ENCODE data around the gene NR1I3. TPM values are rescaled to one million over a fixed set of nuclear protein-coding genes. Genes with fewer than 3 reads are reported as not detected.
"Not testable (repeated sequence)": the region's sequence is repeated elsewhere in the genome, so short reads cannot be mapped to it uniquely, and the experiment has no call there.

NR1I3 gene
- polyA plus RNA-seq, 1 donor from 2014 or later = not detected

DNA sequence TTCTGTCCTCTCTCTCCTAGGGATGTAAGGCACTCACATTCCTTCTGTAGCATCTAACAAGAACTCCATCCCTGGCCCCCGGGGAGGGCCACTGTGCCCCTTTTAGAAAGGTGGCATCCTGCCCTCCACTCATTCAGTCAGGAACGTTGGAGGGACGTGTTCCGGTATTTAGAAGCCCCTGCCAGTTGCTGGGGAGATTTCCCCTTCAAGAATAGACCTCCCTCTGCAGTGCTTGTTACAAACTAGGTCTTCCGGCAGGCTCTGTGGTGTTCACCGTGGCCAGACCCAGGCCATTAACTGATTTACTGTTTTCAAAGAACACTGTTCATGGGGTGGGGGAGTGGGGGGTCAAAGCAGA lies 21.3 kb upstream of the NR1I3 start:
- H3K4me1 Mint-ChIP-seq = peaks cover 15 to 22% (median 19%) of the 10 kb centered on the region in 3 donors
- H3K4me3 Mint-ChIP-seq = peak overlapping the region; percentile 21 to 75 (median 64)
- H3K9me3 Mint-ChIP-seq = peaks cover 8 to 24% (median 8%) of the 10 kb centered on the region in 3 donors
- peaks cover 2% of the 10 kb centered on the region for H3K36me3 Mint-ChIP-seq
- H3K27ac Mint-ChIP-seq = peak overlapping the region in 1 of 3 donors; percentile 35
- peaks cover 60% of the 10 kb centered on the region for H3K27me3 Mint-ChIP-seq

- peaks cover 15 to 22% (median 19%) of the 10 kb centered on the region in 3 donors for H3K4me1 Mint-ChIP-seq
- H3K4me3 Mint-ChIP-seq = peak within 1 kb of the TSS; percentile 60 to 87 (median 68)
- H3K27ac Mint-ChIP-seq = peak within 1 kb of the TSS in 1 of 3 donors; percentile 35
- H3K9me3 Mint-ChIP-seq = peaks cover 8 to 24% (median 8%) of the 10 kb centered on the region in 3 donors
- H3K27me3 Mint-ChIP-seq = peaks cover 60% of the 10 kb centered on the region
- H3K36me3 Mint-ChIP-seq = peaks cover 2% of the 10 kb centered on the region
Measured at GRCh38 chr1:161258439-161259344, 20.7 kb upstream of the NR1I3 start, which contains the start of gene PCP4L1. Gene PCP4L1, plus strand, starts transcription at chr1:161258745. Its CDS starts 230 bp downstream, at chr1:161258975.

DNA sequence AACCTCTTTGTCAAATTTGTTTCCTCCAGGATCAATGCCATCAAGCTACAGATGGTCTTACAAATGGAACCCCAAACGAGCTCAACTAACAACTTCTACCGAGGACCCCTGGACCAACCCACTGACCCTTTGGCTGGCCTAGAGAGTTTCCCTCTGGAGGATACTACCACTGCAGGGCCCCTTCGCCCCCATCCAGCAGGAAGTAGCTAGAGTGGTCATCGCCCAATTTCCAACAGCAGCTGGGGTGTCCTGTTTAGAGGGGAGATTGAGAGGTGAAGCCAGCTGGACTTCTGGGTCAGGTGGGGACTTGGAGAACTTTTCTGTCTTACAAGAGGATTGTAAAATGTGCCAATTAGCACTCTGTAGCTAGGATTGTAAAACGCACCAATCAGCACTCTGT lies 19.1 kb upstream of the NR1I3 start:
- H3K27ac Mint-ChIP-seq = peak overlapping the region in 1 of 3 donors; percentile 18
- H3K36me3 Mint-ChIP-seq, H3K4me3 Mint-ChIP-seq: not testable (repeated sequence)
- H3K9me3 Mint-ChIP-seq = peaks cover 8 to 24% (median 8%) of the 10 kb centered on the region in 3 donors
- peaks cover 15 to 22% (median 19%) of the 10 kb centered on the region in 3 donors for H3K4me1 Mint-ChIP-seq
- peaks cover 56% of the 10 kb centered on the region for H3K27me3 Mint-ChIP-seq

DNA sequence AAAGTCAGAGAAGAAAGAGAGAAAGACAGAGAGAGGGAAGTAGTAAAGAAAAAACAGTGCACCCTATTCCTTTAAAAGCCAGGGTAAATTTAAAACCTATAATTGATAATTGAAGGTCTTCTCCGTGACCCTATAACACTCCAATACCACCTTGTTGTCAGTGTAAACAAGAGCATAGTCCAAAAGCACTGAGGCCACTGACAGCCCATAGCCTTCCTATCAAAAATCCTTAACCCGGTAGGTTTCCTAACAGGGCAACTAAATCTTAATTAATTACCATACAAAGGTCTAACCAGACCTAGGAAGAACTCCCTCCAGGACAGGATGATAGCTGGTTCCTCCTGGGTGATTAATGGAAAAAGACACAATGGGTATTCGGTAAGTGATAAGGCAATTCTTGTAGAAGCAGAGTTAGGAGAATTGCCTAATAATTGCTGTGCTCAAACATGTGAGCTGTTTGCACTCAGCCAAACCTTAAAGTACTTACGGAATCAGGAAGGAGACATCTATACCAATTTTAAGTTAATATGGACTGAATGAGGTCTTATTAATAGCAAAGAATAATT lies 18.0 kb upstream of the NR1I3 start:
- not testable (repeated sequence) for H3K4me3 Mint-ChIP-seq, H3K27ac Mint-ChIP-seq, H3K36me3 Mint-ChIP-seq
- H3K27me3 Mint-ChIP-seq = peaks cover 49% of the 10 kb centered on the region
- peaks cover 8 to 24% (median 8%) of the 10 kb centered on the region in 3 donors for H3K9me3 Mint-ChIP-seq
- peaks cover 11 to 16% (median 11%) of the 10 kb centered on the region in 3 donors for H3K4me1 Mint-ChIP-seq

DNA sequence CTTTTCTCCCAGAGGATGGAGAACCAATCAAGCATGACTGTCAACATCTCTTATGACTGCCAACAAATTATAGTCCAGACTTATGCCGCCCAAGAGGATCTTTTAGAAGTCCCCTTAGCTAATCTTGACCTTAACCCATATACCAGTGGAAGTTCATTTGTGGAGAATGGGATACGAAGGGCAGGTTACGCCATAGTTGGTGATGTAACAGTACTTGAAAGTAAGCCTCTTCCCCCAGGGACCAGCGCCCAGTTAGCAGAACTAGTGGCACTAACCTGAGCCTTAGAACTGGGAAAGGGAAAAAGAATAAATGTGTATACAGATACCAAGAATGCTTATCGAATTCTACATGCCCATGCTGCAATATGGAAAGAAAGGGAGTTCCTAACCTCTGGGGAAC lies 17.3 kb upstream of the NR1I3 start:
- H3K9me3 Mint-ChIP-seq = peaks cover 8 to 24% (median 8%) of the 10 kb centered on the region in 3 donors
- not testable (repeated sequence) for H3K27ac Mint-ChIP-seq, H3K4me3 Mint-ChIP-seq, H3K36me3 Mint-ChIP-seq
- H3K4me1 Mint-ChIP-seq = peaks cover 5 to 12% (median 8%) of the 10 kb centered on the region in 3 donors
- peaks cover 42% of the 10 kb centered on the region for H3K27me3 Mint-ChIP-seq

DNA sequence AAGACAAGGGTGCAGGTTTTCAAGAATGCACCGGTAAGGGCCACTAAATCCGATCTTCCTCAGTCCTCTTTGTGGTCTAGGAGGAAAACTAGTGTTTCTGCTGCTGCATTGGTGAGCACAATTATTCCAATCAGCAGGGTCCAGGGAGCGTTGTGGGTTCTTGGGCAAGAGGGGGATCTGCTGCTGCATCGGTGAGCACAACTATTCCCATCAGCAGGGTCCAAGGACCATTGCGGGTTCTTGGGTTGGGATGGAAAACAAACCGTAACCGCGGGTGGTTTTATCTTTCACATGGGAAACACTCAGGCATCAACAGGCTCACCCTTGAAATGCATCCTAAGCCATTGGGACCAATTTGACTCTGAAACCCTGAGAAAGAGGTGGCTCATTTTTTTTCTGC lies 13.6 kb upstream of the NR1I3 start:
- H3K36me3 Mint-ChIP-seq = peaks cover 6% of the 10 kb centered on the region
- H3K27ac Mint-ChIP-seq = no peak overlapping the region
- H3K4me1 Mint-ChIP-seq = no peaks in the 10 kb centered on the region
- peaks cover 13% of the 10 kb centered on the region for H3K27me3 Mint-ChIP-seq
- H3K9me3 Mint-ChIP-seq = peaks cover 2 to 12% (median 3%) of the 10 kb centered on the region in 3 donors
- H3K4me3 Mint-ChIP-seq = no peak overlapping the region

DNA sequence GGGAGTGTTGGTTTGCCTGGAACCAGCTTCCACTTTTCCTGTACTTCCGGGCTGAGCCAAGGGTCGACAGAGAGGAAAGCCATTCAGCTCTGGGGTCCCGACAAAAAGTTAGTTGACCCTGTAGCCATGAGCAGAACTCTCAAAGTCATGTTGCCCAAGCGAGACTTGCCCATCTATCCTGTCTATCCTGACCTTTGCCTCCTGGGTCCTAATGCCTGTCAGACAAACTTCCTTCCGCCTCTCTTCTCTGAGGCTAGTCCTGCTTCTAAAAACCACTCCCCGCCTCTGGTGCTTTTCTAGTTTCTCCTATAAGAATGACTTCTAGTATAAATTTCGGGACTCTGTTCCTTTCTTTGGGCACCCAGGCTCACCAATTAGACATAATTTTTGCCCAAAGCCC lies 12.8 kb upstream of the NR1I3 start:
- no peaks in the 10 kb centered on the region for H3K4me1 Mint-ChIP-seq
- peaks cover 6% of the 10 kb centered on the region for H3K36me3 Mint-ChIP-seq

GRCh38 chr1:161250100-161250499 lies 12.1 kb upstream of the NR1I3 start:
- not testable (repeated sequence) for H3K4me1 Mint-ChIP-seq, H3K27ac Mint-ChIP-seq, H3K9me3 Mint-ChIP-seq, H3K36me3 Mint-ChIP-seq, H3K4me3 Mint-ChIP-seq, H3K27me3 Mint-ChIP-seq

More for the DNA sequence above, 12.8 kb upstream of the NR1I3 start:
- peaks cover 9% of the 10 kb centered on the region for H3K27me3 Mint-ChIP-seq
- peaks cover 0 to 5% (median 3%) of the 10 kb centered on the region in 3 donors for H3K9me3 Mint-ChIP-seq
- no peak overlapping the region for H3K27ac Mint-ChIP-seq
- no peak overlapping the region for H3K4me3 Mint-ChIP-seq

- Mint-ChIP-seq H3K4me3 (no peak overlapping the region), H3K9me3 (peaks cover 0 to 2% (median 0%) of the 10 kb centered on the region in 3 donors), H3K27me3 (peaks cover 1% of the 10 kb centered on the region)
Measured at GRCh38 chr1:161244888-161245287, 6.9 kb upstream of the NR1I3 start.

GRCh38 chr1:161242313-161242712 lies 4.3 kb upstream of the NR1I3 start:
- no peaks in the 10 kb centered on the region for H3K9me3 Mint-ChIP-seq
- H3K27me3 Mint-ChIP-seq = peaks cover 8% of the 10 kb centered on the region
- peak overlapping the region in 2 of 3 donors; percentile 0 to 75 for H3K27ac Mint-ChIP-seq
- peaks cover 5% of the 10 kb centered on the region for H3K36me3 Mint-ChIP-seq
- peaks cover 0 to 5% (median 3%) of the 10 kb centered on the region in 3 donors for H3K4me1 Mint-ChIP-seq
- H3K4me3 Mint-ChIP-seq = no peak overlapping the region

More at GRCh38 chr1:161244888-161245287, 6.9 kb upstream of the NR1I3 start:
- Mint-ChIP-seq H3K36me3 (peaks cover 7% of the 10 kb centered on the region), H3K4me1 (peaks cover 0 to 5% (median 3%) of the 10 kb centered on the region in 3 donors), H3K27ac (no peak overlapping the region)

- peaks cover 0 to 5% (median 3%) of the 10 kb centered on the region in 3 donors for H3K4me1 Mint-ChIP-seq
- H3K9me3 Mint-ChIP-seq = no peaks in the 10 kb centered on the region
- peaks cover 3% of the 10 kb centered on the region for H3K36me3 Mint-ChIP-seq
- H3K27me3 Mint-ChIP-seq = peaks cover 6% of the 10 kb centered on the region
- H3K27ac Mint-ChIP-seq = no peak overlapping the region
- H3K4me3 Mint-ChIP-seq = no peak overlapping the region
Measured at GRCh38 chr1:161241682-161242081, 3.7 kb upstream of the NR1I3 start.

DNA sequence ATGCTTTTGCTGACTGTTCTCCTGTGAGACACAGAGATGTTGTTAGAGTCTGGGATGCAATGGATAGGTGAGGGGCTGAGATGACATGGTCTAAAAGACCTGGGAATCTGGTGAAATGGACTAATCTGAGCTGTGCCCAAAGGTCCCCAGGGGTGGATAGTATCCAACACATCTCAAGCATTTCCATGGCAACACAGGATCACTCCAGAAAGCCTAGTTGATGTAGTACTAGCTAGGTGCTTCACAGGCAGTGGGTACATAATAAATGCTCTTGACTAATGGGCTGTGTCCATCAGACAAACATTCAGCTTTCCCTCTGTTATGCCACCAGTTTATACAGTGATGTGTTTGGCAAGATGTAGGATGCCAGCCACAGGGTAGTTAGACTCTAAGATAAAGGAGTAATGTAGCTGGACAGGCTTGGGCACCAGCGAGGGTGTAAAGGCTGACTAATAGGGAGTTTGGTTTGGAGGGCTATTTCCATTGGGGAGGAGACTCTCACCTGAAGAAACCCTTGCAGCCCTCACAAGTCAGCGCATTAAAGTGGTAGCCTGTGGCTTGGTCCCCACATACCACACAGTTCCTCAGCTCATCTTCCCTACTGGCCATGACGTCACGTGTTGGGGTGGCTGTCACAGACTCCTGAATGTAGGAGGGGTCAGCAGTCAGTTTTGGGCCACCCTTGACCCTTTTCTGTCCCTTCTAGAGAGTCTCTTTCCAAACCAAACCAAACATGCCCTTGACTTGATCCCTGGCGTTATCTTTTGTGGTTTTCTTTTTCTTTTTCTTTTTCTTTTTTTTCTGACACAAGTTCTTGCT lies 1.8 kb downstream of the NR1I3 start:
- H3K27me3 Mint-ChIP-seq = peaks cover 6% of the 10 kb centered on the region
- H3K4me1 Mint-ChIP-seq = no peaks in the 10 kb centered on the region

GRCh38 chr1:161233102-161233501 lies 4.9 kb downstream of the NR1I3 start:
- Mint-ChIP-seq H3K4me3 (no peak overlapping the region), H3K27ac (no peak overlapping the region), H3K9me3 (no peaks in the 10 kb centered on the region), H3K4me1 (no peaks in the 10 kb centered on the region), H3K36me3 (peaks cover 6% of the 10 kb centered on the region), H3K27me3 (peaks cover 4% of the 10 kb centered on the region)

More for the DNA sequence above, 1.8 kb downstream of the NR1I3 start:
- no peak overlapping the region for H3K4me3 Mint-ChIP-seq
- H3K27ac Mint-ChIP-seq = no peak overlapping the region
- H3K36me3 Mint-ChIP-seq = peaks cover 1% of the 10 kb centered on the region
- H3K9me3 Mint-ChIP-seq = no peaks in the 10 kb centered on the region

DNA sequence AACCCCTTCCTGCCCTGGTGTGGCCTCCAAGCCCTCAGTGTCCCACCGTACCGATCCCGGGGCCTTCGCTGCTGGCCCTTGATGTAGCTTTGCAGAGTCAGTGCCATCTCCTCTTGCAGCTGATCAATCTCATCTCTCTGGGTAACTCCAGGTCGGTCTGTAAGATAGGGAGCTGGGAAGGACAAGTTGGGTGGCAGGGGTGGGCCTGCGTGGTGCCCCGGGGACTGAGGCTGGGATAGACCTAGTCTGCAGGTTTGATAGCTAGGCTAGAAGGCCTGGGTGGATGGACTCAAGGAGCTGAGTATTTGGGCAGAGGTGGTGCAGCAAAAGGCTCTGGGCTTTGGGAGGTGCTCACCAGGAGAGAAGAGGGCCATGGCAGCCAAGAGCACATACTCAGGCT lies 7.2 kb downstream of the NR1I3 start:
- Mint-ChIP-seq H3K9me3 (no peaks in the 10 kb centered on the region), H3K4me3 (no peak overlapping the region), H3K4me1 (peaks cover 13 to 17% (median 17%) of the 10 kb centered on the region in 3 donors), H3K27me3 (no peaks in the 10 kb centered on the region), H3K36me3 (peaks cover 8% of the 10 kb centered on the region), H3K27ac (peak overlapping the region in 1 of 3 donors; percentile 9)

Measured in IgD-negative memory B cell (primary cell).